ENCODE data around the gene ZNF800.
"Not testable (repeated sequence)": the region's sequence is repeated elsewhere in the genome, so short reads cannot be mapped to it uniquely, and the experiment has no call there.

ZNF800 gene, protein sequence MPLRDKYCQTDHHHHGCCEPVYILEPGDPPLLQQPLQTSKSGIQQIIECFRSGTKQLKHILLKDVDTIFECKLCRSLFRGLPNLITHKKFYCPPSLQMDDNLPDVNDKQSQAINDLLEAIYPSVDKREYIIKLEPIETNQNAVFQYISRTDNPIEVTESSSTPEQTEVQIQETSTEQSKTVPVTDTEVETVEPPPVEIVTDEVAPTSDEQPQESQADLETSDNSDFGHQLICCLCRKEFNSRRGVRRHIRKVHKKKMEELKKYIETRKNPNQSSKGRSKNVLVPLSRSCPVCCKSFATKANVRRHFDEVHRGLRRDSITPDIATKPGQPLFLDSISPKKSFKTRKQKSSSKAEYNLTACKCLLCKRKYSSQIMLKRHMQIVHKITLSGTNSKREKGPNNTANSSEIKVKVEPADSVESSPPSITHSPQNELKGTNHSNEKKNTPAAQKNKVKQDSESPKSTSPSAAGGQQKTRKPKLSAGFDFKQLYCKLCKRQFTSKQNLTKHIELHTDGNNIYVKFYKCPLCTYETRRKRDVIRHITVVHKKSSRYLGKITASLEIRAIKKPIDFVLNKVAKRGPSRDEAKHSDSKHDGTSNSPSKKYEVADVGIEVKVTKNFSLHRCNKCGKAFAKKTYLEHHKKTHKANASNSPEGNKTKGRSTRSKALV

DNA sequence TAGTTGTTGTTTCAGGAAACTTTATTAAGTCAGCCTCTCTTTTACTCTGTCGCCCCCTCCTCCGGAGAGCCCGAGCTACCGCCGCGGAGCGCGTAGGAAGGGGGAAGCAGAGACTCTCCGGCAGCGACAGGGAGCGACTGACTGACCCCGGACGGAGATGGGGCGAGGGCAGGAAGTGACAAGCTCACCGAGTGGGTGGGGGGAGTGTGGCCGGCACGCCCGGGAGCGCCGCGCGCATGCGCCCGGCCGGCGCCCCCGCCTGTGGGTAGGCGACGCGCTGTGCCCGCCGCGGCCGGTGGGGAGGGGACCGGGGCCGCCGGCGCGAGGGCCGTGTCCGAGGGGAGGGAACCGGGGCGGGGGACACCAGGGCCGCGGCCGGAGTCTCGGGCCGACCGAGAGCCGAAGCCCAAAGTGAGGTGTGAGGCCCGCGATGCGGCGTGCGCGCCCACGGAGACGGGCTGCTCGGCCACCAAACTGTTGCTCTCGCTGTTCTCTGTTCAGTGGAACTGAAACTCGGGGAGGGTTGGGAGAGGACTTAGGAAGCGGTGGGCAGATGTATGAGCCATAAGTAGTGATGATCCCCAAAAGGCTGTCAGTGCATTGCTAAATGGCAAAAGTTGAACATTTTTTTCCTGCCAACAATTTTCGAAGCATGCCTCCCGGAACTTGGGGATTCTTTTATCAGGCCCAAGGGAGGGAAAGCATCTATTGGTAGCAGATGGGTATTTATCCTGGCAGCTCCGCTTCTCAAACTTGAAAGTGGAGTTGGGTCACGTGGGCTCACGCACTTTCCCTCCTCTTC is at the start of gene ZNF800:
TSS of gene ZNF800 (minus strand) at position 143 of the 802 bp plus-strand sequence. CDS start 1,151 bp downstream, outside the sequence.
- FAIRE-seq (peak; percentile 70), DNase-seq (ENCODE audit: insufficient read length, low spot score) (peak; percentile 84)

DNA sequence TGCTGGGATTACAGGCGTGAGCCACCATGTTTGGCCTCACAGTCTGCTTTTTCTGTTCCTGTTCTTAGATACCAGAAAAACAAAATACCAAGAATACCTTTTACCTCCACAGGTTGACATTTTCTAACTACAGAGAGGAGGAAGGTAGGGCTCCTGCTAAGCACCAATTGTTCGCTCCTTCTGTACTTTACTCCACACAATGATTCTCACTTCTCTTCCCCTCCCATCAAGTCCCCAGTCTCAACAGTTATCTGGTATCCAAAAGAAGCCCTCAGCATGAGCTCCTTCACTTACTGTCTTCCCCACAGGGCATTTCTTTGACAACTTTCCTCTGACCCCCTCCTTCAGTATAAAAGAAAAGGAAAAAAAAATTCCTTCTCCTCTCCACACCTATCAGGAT is 47.7 kb upstream of the ZNF800 start:
- DNase-seq (ENCODE audit: insufficient read length, low spot score), result no peak
- FAIRE-seq, result no peak

DNA sequence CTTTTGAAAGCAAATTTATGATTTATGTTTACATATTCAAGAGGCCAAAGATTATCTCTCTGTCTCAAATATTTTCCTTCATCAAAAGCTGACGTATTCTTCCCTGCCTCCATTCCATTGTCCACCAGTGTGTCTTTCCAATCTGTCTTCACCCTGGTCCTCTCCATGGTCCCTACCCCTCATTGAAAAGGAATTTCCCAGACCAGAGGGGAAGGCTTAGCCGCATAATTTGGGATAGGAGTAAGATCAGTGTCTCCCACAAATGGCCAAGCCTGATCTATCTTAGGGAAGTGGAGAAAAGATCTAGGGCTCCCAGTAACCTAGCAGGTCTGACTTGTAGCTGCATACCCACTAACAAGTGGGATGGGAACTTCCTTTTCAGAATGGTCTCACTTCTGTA is 46.3 kb upstream of the ZNF800 start:
- no peak for DNase-seq (ENCODE audit: insufficient read length, low spot score)
- no peak for FAIRE-seq

DNA sequence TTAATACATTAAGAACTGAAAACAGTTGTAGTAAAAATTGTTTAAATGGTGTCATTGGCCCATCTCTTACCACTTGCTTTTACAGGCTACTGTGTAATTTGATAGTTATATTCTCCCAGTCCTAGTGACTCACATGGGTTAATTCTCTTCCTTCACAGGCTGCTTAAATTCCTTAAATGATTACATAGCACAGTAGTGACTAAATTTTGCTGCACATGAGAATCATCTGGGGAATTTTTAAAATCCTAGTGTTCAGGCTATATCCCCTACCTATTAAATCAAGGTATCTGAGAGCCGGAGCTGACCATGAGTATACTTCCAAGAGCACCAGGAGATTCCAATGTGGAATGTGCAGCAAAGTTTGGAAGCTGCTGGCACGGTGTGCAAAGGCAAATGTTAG is 45.3 kb upstream of the ZNF800 start:
- DNase-seq (ENCODE audit: insufficient read length, low spot score) (no peak), FAIRE-seq (no peak)

DNA sequence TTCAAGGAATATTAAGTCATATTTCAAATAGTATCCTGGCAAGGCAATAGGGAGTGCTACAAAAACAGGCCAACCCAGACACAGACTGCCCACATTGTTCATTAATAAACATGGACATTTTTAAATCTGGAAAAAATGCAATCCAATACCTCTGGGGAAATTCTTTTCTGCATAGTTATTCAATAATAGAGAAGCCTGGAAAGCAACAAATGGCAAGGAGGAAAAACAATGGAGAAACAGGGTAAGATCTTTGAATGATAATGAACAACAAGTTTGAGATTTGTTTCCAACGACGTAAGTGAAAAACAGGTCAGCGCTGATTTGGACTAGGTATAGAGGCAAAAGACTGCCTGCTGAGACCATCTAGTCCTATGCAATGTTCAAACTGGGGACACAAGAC is 44.7 kb upstream of the ZNF800 start:
- no peak for DNase-seq (ENCODE audit: insufficient read length, low spot score)
- FAIRE-seq, result no peak

DNA sequence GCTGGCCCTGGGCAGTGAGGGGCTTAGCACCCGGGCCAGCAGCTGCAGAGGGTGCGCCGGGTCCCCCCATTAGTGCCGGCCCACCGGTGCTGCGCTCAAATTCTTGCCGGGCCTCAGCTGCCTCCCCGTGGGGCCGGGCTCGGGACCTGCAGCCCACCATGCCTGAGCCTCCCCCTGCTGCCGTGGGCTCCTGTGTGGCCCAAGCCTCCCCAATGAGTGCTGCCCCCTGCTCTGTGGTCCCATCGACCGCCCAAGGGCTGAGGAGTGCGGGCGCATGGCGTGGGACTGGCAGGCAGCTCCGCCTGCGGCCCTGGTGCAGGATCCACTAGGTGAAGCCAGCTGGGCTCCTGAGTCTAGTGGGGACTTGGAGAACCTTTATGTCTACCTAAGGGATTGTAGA is 36.8 kb upstream of the ZNF800 start:
- not testable (repeated sequence) for FAIRE-seq

DNA sequence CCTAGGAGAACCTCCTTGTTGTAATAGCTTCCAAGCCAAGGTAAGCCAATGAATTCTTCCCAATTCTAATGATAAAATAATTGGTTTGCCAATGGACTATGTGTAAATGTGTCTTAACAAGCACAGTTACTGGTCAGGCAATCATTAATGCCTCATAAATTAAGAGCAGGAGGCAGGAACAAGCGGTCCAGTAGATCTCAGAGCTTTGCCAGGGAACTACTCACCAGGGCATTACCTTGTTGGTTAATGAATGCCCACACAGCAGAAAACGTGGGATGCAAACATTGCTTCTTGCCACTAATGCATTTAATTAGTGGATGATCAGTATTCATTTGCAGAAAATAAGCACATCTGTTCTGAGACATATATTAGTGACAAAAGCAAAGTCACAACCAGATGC is 26.7 kb upstream of the ZNF800 start:
- FAIRE-seq (no peak), DNase-seq (ENCODE audit: insufficient read length, low spot score) (no peak)

More for the DNA sequence above, 36.8 kb upstream of the ZNF800 start:
- not testable (repeated sequence) for DNase-seq (ENCODE audit: insufficient read length, low spot score)

DNA sequence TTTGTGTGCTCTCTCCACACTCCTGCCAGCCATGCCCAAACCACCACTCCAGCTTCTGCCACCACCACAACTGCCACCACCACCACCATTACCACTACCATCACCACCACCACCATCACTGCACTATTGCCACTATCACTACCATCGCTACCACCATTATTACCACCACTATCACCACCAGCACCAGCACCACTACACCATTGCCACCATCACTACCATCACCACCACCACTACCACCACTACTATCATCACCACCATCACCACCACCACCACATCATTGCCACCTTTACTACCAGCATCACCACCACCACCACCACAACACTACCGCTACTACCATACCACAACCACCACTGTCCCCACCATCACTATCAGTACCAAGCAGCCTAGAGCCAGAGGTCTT is 26.0 kb upstream of the ZNF800 start:
- FAIRE-seq (no peak), DNase-seq (ENCODE audit: insufficient read length, low spot score) (no peak)

DNA sequence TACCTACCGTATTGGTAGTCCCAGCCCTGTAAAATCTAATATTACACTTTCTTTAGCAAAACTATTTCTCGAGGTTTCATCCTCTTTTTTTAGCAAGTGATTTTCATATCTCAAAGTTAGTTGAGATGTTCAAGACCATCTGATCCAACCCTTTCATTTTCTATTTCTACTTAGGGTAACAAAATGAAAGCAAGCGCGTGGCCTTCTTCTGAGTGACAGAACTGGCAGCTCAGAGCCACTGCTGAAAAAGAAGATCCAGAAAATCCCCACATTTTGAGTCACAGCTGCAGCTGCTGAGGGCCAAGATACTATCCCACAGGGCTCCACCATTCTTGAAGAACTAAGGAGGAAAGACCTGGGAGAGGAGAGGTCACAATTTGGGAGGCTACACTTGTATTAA is 24.8 kb upstream of the ZNF800 start:
- peak; percentile 91 for FAIRE-seq

DNA sequence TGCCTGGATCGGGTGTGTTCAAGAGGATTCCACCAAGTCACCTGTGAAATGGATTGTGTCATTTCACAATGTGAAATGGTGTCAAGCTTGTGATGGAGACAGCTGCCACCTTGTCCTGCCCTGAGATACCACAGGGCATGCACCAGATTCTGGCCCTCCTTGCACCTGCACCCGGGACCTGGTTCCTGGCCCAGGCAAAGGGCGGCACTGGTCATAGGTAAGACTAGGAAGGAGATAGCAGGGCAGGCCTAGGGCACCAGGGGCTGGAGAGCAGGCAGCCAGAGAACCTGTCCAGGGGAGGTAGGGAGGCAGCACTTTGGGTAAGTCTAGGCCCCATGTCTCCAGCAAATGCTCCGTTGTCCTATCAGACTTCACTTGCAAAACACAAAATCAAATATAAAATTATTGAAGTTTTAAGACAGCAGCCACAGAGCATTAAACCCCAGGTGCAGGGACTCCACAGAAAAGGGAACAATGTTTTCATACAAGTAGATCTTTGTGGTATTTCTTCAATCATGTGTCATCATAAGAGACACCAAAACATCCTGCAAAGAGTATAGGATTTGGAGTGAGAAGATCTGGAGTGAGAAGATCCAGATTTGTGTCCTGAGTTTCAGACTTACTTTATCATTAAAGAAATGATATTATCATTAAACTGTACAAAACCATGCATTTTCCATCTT is 22.7 kb upstream of the ZNF800 start:
- DNase-seq (ENCODE audit: insufficient read length, low spot score) (no peak), FAIRE-seq (no peak)

More for the DNA sequence above, 24.8 kb upstream of the ZNF800 start:
- peak; percentile 21 for DNase-seq (ENCODE audit: insufficient read length, low spot score)

DNA sequence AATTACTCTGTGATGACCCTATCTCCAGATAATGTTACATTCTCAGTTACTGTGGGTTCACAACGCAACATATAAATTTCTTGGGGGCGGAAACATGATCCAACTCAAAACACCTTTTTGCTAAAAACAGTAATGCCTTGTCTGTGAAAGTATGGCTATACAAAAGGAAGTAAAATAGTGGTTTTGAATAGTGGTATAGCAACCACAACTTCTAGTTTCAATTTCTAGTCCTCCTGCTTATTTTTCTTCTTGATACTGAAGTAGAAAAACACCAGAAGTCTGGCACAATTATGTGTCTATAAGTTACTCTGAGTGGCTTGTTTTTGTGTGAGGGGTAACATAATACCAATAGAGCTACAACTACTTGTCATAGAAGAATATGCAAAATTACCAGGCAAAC is 21.5 kb upstream of the ZNF800 start:
- DNase-seq (ENCODE audit: insufficient read length, low spot score) (no peak), FAIRE-seq (no peak)

DNA sequence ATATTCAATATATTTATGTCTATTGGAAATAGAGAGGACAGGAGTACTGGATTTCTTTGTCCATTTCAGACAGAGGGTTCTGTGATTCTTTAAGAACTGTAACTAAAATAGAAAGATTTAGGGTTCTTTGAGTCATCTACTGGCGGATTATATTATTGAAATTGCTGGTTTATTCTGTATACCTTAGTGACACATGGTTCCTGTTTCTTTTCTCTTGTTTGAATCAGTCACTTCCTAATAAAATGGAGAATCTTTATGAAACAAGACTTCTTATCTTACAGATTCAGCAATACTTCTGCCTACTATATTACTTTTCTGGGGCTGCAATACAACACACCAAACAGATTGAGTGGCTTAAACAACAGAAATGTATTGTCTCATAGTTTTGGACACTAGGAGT is 20.8 kb upstream of the ZNF800 start:
- DNase-seq (ENCODE audit: insufficient read length, low spot score) (no peak), FAIRE-seq (no peak)

DNA sequence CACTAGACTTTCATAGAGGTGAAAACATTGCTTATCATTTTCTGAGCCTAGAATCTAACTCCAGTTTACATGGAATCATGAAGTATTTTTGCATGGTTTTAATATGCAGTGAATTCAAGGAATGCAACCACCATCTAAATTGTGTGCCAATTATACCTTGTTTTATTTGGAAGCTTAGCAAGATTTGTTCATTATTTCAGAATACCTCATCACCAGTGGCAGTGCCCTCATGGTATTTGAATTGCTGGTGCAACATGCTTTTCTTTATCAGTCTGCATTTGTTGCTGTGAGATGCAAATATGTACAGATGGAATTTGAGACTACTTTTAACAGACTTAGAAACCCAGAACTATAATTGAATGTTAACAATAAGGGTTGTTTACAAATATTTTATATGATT is 18.7 kb upstream of the ZNF800 start:
- no peak for DNase-seq (ENCODE audit: insufficient read length, low spot score)
- no peak for FAIRE-seq

DNA sequence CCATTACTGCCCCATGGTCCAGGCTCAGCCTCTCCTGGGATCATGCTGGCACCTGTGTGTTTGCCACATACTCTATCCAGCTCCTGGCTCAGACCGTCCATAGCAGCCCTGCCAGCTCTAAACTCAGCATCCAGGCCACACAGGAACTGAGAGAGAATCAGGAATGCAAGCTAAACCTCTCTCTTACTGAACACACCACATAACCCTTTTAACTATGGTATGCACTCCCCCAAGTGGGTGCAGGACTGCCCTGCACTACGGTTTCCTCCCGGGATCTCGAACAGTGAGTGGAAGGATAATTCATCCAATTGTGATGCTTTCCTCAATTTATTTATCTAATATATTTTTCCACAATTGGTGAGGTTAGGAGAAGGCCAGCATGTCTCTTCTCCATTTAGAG is 17.1 kb upstream of the ZNF800 start:
- FAIRE-seq, result peak; percentile 31
- no peak for DNase-seq (ENCODE audit: insufficient read length, low spot score)

DNA sequence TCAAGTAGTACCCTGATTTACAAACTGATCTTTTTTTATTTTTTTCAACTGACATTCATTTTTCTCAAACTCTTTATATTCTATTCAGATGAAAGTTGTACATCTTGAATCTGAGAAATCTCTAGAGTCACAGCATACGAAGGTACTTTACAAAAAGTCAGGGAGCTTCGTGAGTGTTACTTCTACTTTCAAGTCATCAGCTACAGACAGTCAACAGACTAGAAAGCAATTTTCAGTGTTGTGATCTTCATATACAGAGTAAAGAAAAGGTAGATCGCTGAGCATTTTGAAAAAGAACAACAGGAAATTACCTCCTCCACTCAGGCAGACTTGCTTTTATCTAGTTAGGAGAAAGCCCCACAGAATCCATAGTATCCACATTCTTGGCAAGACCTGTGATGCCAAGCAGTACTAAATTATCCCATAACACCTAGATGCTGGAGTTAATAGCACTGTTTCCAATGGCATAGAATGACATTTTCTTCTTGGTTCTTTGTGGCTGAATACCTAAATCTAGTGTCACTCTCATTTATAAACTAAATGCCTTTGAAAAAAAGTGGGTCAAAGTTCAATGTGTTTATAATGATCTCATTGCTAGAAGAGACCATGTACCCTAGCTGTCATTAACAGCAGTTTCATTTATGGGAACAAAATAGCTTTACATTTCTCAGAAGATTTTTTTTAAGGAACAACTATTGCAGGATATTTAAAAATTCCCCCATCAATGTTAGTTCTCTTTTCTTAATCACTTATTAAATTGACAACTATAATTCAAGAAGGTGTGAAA is 12.0 kb upstream of the ZNF800 start:
- FAIRE-seq (peak; percentile 28), DNase-seq (ENCODE audit: insufficient read length, low spot score) (no peak)

DNA sequence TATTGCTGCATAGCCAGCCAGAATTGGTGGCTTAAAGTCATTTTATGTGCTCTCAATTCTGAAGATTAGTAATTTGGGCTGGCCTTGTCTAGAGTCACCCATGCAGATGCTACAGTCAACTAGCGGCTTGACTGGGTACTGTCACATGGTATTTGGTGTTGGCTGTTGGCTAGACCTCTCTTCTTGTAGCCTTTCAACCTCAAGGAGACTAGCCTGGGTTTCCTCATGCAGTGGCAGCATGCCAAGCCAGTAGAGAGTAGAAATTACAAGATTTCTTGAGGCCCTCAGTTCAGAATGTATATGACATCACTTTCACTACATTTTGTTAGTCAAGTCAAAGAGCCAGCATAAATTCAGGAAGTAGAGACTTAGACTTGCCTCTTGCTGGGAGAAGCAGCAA is 3.7 kb upstream of the ZNF800 start:
- DNase-seq (ENCODE audit: insufficient read length, low spot score) (no peak), FAIRE-seq (no peak)

DNA sequence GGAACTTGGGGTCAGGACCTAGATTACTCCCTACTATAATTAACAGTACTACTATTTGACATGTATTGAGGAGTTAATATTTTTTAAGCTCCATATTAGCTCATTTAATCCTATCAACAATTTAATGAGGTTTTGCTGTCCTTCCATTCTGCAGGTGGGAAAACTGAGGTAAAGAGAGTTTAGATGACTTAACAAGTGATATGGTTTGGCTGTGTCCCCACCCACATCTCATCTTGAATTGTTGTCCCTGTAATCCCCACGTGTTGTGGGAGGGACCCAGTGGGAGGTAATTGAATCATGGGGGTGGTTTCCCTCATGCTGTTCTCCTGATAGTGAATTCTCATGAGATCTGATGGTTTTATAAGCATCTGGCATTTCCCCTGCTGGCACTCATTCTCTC is 2.6 kb upstream of the ZNF800 start:
- not testable (repeated sequence) for FAIRE-seq; DNase-seq (ENCODE audit: insufficient read length, low spot score)

DNA sequence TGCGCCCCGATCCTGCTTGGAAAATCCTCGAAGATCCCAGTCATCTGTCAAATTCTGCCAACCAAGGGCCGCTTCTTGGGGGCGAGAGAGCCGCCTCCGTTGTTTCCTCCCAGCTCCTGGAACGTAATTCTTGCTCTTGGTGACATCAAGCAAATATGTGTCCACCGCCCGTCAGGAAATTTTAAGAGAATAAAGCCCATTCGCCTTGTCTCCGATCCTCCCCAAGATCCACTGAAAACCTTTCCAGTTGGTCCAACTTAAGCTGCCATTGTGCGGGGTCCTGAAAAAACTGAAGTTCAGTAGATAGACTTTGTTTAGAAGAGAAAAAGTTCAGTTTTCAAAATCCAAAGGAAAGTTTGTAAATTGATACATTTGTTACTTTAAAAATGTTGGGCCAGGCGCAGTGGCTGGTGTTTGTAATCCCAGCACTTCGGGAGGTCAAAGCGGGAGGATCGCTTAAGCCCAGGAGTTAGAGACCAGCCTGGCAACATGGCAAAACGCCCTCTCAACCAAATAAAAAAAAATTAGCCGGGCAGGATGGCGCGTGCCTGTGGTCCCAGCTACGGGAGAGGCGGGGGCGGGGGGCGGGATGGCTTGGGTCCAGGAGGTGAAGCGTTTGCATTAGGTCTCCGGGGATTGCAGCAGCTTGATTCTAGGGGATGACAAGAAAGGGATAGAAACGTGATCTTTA is 1.0 kb upstream of the ZNF800 start:
- DNase-seq (ENCODE audit: insufficient read length, low spot score) (no peak), FAIRE-seq (peak; percentile 40)

DNA sequence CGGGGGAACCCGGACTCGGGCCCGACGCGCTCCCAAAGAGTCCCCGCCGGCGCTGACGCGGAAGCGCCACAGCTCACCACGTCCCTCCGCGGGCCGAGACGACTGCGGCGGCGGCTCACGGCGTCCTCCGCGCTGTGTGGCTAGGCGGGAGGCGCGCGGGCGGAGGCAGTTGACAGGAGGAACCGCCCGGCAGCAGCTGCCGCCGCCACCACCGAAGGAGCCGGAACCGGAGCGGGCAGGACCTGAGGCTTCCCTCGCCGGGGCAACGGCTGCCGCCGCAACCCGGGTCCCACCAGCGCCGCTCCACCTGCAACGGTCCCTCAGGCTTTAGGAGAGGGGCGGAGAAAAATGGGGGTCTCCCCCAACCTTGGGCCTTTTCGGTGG is 334 bp downstream of the ZNF800 start:
- DNase-seq (ENCODE audit: insufficient read length, low spot score), result peak; percentile 39
- no peak for FAIRE-seq

Data from GM19239 (cell line).